Upper lobe of right lung (tissue), 1 donor: ENCODE data around the gene EML1. TPM values are rescaled to one million over a fixed set of nuclear protein-coding genes. Genes with fewer than 3 reads are reported as not detected.

ENCODE experiments used
- ATAC-seq: fragments of 200-7000 bp; cut with Tn5 transposase; one replicate; pipeline ENCODE4 v1.9.1; 2020; ENCODE audit warnings: mild to moderate bottlenecking, moderate library complexity
- DNase-seq: peaks from one replicate; pipeline ENCODE4 v3.0.0-alpha.2; 2020
- H3K27ac ChIP-seq: fragments of 200-600 bp; one replicate; pipeline ENCODE4 v1.8.0; 2022
- H3K27me3 ChIP-seq: fragments of 200-600 bp; one replicate; pipeline ENCODE4 v1.8.0; 2022; ENCODE audit warnings: mild to moderate bottlenecking
- H3K36me3 ChIP-seq: fragments of 200-600 bp; one replicate; pipeline ENCODE4 v1.8.0; 2022
- H3K4me1 ChIP-seq: fragments of 200-600 bp; one replicate; pipeline ENCODE4 v1.8.0; 2022
- H3K4me3 ChIP-seq: fragments of 200-600 bp; one replicate; pipeline ENCODE4 v1.8.0; 2022; ENCODE audit warnings: mild to moderate bottlenecking
- H3K9me3 ChIP-seq: fragments of 200-600 bp; one replicate; pipeline ENCODE4 v1.8.0; 2022
- intact Hi-C: fragments of 100-400 bp; cut with DNase I; formaldehyde crosslinking; loops from one replicate; pipeline ENCODE4 v1.11.0; 2022
- total RNA-seq: library from RNA; stranded (reverse); fragmentation: NEBNext Ultra II Directional; extraction: Animal tissue kit (Norgen Biotek cat#: 25700); gene quantifications from one replicate; pipeline ENCODE4 v1.2.1, GENCODE V29; 2021
- TF ChIP-seq, protein P1 (sequence below): fragments of 200-600 bp; IDR thresholded peaks from one replicate; pipeline ENCODE4 v1.8.0; 2022; ENCODE audit warnings: antibody characterized with exemption
- donor health status: DM: no; HTN: yes; CAD: no; lungs with severe emphysema.

EML1 gene
- total RNA-seq, 1 donor from 2014 or later: 42.2 TPM

DNA sequence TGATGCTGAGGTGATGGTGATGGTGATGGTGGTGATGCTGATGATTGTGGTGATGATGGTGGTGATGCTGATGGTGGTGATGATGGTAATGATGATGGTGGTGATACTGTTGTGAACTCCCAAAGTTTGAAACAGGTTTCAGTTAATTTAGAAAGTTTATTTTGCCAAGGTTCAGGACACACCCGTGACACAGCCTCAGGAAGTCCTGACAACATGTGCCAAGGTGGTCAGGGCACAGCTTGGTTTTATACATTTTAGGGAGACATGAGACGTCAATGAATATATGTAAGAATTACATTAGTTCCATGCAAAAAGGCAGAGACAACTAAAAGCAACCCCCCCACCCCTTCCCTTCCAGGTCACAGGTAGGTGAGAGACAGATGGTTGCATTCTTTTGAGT, 159.2 kb downstream of the EML1 start:
- no peak overlapping the region for H3K27ac ChIP-seq
- H3K27me3 ChIP-seq: no peaks in the 10 kb centered on the region
- ATAC-seq (no peak), DNase-seq (no peak)
- H3K4me3 ChIP-seq: no peak overlapping the region
- intact Hi-C loops: no loop called here
- H3K9me3 ChIP-seq: no peaks in the 10 kb centered on the region
- H3K36me3 ChIP-seq: no peaks in the 10 kb centered on the region
- TF ChIP-seq, protein P1, sequence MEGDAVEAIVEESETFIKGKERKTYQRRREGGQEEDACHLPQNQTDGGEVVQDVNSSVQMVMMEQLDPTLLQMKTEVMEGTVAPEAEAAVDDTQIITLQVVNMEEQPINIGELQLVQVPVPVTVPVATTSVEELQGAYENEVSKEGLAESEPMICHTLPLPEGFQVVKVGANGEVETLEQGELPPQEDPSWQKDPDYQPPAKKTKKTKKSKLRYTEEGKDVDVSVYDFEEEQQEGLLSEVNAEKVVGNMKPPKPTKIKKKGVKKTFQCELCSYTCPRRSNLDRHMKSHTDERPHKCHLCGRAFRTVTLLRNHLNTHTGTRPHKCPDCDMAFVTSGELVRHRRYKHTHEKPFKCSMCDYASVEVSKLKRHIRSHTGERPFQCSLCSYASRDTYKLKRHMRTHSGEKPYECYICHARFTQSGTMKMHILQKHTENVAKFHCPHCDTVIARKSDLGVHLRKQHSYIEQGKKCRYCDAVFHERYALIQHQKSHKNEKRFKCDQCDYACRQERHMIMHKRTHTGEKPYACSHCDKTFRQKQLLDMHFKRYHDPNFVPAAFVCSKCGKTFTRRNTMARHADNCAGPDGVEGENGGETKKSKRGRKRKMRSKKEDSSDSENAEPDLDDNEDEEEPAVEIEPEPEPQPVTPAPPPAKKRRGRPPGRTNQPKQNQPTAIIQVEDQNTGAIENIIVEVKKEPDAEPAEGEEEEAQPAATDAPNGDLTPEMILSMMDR: no peak
- H3K4me1 ChIP-seq: peaks cover 14% of the 10 kb centered on the region

DNA sequence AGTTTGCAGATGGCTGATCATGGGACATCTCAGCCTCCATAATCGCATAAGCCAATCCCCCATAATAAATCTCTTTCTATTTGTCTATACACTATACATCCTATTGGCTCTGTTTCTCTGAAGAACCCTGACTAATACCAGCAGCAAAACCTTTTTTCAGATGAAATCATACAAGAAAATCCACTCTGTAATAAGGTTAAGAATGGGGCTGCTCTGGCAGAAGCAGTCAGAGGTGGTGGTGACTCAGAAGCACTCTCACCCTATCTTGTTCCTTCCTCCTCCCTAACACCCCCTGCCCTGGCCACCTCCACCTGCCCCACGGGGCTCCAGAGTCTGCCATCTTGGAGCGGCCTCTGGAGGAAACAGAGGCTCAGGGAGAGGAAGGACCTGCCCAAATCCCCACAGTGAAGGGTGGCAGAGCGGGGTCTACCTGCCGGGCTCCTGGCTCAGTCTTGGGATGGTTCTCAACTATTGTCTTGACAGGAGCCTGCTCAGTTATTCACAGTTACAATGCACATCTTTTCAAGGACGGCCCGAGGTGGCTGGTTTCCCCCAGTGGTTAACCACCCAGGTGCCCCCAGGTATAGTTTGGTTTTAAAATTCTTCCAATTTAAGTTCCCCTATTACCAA, 162.7 kb downstream of the EML1 start:
- TF ChIP-seq, protein P1: no peak
- H3K9me3 ChIP-seq: no peaks in the 10 kb centered on the region
- no peak for DNase-seq
- no peaks in the 10 kb centered on the region for H3K36me3 ChIP-seq
- intact Hi-C loops: no loop called here
- no peaks in the 10 kb centered on the region for H3K4me1 ChIP-seq
- no peaks in the 10 kb centered on the region for H3K27me3 ChIP-seq
- H3K4me3 ChIP-seq: no peak overlapping the region
- no peak for ATAC-seq
- H3K27ac ChIP-seq: no peak overlapping the region

DNA sequence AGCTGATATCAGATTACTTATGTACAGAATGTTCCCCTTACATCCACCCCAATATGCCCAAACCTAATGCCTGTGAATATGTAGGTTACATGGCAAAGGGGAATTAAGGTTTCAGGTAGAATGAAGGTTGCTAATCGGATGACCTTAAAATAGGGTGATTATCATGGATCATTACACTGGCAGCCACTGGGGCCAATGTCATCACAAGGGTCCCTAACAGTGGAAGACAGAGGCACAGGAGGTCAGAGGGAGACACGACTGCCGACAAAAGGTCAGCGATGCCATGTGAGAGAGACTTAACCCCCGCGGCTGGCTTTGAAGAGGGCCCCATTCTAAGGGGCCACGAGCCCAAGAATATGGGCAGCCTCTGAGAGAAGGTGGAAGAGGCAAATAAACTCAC, 165.2 kb downstream of the EML1 start:
- TF ChIP-seq, protein P1: no peak
- no peak for ATAC-seq
- H3K9me3 ChIP-seq: no peaks in the 10 kb centered on the region
- H3K4me3 ChIP-seq: no peak overlapping the region
- no peak overlapping the region for H3K27ac ChIP-seq
- intact Hi-C loops: no loop called here
- H3K27me3 ChIP-seq: no peaks in the 10 kb centered on the region
- no peaks in the 10 kb centered on the region for H3K4me1 ChIP-seq
- DNase-seq: no peak
- H3K36me3 ChIP-seq: no peaks in the 10 kb centered on the region

DNA sequence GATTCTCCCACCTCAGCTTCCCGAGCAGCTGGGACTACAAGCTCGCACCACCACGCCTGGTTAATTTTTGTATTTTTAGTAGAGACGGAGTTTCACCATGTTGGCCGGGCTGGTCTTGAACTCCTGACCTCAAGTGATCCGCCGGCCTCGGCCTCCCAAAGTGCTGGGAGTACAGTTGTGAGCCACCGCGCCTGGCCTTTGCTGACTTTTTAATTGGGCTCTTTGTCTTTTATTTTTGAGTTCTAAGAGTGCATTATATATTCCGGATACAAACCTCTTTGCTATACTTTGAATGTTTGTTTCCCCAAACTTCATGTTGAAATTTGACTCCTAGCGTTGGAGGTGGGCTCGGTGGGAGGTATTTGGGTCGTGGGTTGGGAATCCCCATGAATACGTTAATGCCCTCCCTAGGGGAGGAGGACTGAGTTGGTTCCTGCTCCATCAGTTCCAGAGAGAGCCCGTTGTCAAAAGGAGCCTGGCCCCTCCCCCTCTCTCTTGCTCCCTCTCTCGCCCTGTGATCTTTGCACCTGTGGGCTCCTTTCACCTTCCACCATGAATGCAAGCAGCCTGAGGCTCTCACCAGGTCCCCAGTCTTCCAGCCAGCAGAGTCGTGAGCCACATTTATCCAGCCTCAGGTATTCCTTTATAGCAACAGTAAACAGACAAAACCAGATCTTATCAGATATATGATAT, 168.8 kb downstream of the EML1 start:
- TF ChIP-seq, protein P1: no peak
- ATAC-seq: no peak

DNA sequence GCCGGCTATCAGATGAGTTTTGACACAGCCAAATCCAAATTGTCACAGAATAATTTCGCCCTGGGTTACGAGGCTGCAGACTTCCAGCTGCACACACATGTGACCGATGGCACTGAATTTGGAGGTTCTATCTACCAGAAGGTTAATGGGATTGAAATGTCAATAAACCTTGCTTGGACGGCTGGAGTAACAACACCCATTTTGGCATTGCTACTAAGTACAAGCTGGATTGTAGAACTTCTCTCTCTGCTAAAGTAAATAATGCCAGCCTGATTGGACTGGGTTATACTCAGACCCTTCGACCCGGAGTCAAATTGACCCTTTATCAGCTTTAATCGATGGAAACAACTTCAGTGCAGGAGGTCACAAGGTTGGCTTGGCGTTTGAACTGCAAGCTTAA, 171.8 kb downstream of the EML1 start:
- H3K27ac ChIP-seq: no peak overlapping the region
- DNase-seq (no peak), ATAC-seq (no peak)
- H3K4me1 ChIP-seq: no peaks in the 10 kb centered on the region
- no peaks in the 10 kb centered on the region for H3K27me3 ChIP-seq
- H3K4me3 ChIP-seq: no peak overlapping the region
- no peaks in the 10 kb centered on the region for H3K36me3 ChIP-seq
- intact Hi-C loops: no loop called here
- TF ChIP-seq, protein P1: no peak
- H3K9me3 ChIP-seq: no peaks in the 10 kb centered on the region

More for the DNA sequence above, 168.8 kb downstream of the EML1 start:
- Histone ChIP-seq H3K4me3 (no peak overlapping the region), H3K27ac (no peak overlapping the region), H3K36me3 (no peaks in the 10 kb centered on the region), H3K27me3 (no peaks in the 10 kb centered on the region), H3K9me3 (no peaks in the 10 kb centered on the region), H3K4me1 (no peaks in the 10 kb centered on the region)
- intact Hi-C loops: no loop called here
- DNase-seq: no peak
